SK-N-SH (cell line): ENCODE measurements around the gene F8. TPM values are rescaled to one million over a fixed set of nuclear protein-coding genes. Genes with fewer than 3 reads are reported as not detected.
"Not testable (repeated sequence)": the region's sequence is repeated elsewhere in the genome, so short reads cannot be mapped to it uniquely, and the experiment has no call there.

ENCODE experiments used
- CTCF ChIA-PET: fragments of 300-600, 350-600 bp; formaldehyde crosslinking; extraction: SDS; loops from one replicate; lab custom pipeline; 2021; lab: Yijun Ruan, JAX
- POLR2A ChIA-PET: fragments of 350-600 bp; sonication (Branson Sonifier 250); formaldehyde crosslinking; extraction: SDS; loops from one replicate; lab custom pipeline; 2020; ENCODE audit warnings: antibody characterized with exemption, inconsistent platforms; lab: Yijun Ruan, JAX
- DNase-seq: peaks from one replicate; pipeline ENCODE4 v3.0.0; 2012
- H2AFZ ChIP-seq: fragments of 200-600 bp; sonication (generic); 2 replicates; pipeline ENCODE4 v1.8.1; 2016; ENCODE audit warnings: antibody characterized with exemption, mild to moderate bottlenecking, low read depth
- H3F3A ChIP-seq: fragments of 200-600 bp; sonication (generic); replicated peaks from 2 replicates; pipeline ENCODE3; 2016; ENCODE audit warnings: antibody characterized with exemption, mild to moderate bottlenecking; ENCODE audit not compliant: insufficient read depth
- H3K27ac ChIP-seq, 2 experiments: fragments of 200-500 bp in 1 of 2; fragments of 200-600 bp in 1 of 2; sonication (Bioruptor generic) in 1 of 2; sonication (generic), shearing (Covaris generic) in 1 of 2; 2 replicates each; pipeline versions ENCODE4 v1.5.1 to v1.6.1; 2014 to 2016; ENCODE audit warnings: low read depth in 2 of 2, inconsistent platforms in 1 of 2, low read length in 1 of 2, mild to moderate bottlenecking in 1 of 2, mixed read lengths in 1 of 2
- H3K27me3 ChIP-seq: fragments of 200-600 bp; sonication (generic), shearing (Covaris generic); 2 replicates; pipeline ENCODE4 v1.6.1; 2016; ENCODE audit warnings: mixed run types; ENCODE audit not compliant: insufficient read depth
- H3K36me3 ChIP-seq, 2 experiments: fragments of 200-500 bp in 1 of 2; fragments of 200-600 bp in 1 of 2; sonication (Bioruptor generic) in 1 of 2; sonication (generic) in 1 of 2; replicated peaks in 1 of 2; 2 replicates each; pipeline versions ENCODE3 to v1.5.1; 2014 to 2016; ENCODE audit warnings: low read length in 1 of 2, mild to moderate bottlenecking in 1 of 2; ENCODE audit not compliant: insufficient read depth in 2 of 2, control insufficient read depth in 1 of 2
- H3K4me1 ChIP-seq, 2 experiments: fragments of 200-500 bp in 1 of 2; fragments of 200-600 bp in 1 of 2; sonication (Bioruptor generic) in 1 of 2; sonication (generic), shearing (Covaris generic) in 1 of 2; 2 replicates each; pipeline versions ENCODE4 v1.5.1 to v1.6.1; 2014 to 2016; ENCODE audit warnings: low read depth in 1 of 2, low read length in 1 of 2, mixed run types in 1 of 2; ENCODE audit not compliant: insufficient read depth in 2 of 2, control insufficient read depth in 1 of 2
- H3K4me2 ChIP-seq: fragments of 200-600 bp; sonication (generic), shearing (Covaris generic); 2 replicates; pipeline ENCODE4 v1.6.1; 2017; ENCODE audit warnings: mixed run types
- H3K4me3 ChIP-seq, 2 experiments: fragments of 200-500 bp in 1 of 2; fragments of 200-600 bp in 1 of 2; sonication (Bioruptor generic) in 1 of 2; sonication (generic), shearing (Covaris generic) in 1 of 2; 2 replicates each; pipeline versions ENCODE4 v1.5.1 to v1.8.1; 2014 to 2016; ENCODE audit warnings: low read depth in 2 of 2, inconsistent platforms in 1 of 2, low read length in 1 of 2, mild to moderate bottlenecking in 1 of 2, mixed read lengths in 1 of 2, moderate library complexity in 1 of 2
- H3K79me2 ChIP-seq: fragments of 200-600 bp; sonication (generic); 2 replicates; pipeline ENCODE4 v1.8.1; 2017; ENCODE audit warnings: mild to moderate bottlenecking; ENCODE audit not compliant: insufficient read depth
- H3K9ac ChIP-seq: fragments of 200-600 bp; sonication (generic); 2 replicates; pipeline ENCODE4 v1.6.1; 2017; ENCODE audit warnings: mixed run types
- H3K9me2 ChIP-seq: fragments of 200-600 bp; sonication (generic); 2 replicates; pipeline ENCODE4 v1.6.1; 2017; ENCODE audit warnings: mixed run types
- H3K9me3 ChIP-seq: fragments of 200-600 bp; sonication (generic); 2 replicates; pipeline ENCODE4 v1.6.1; 2017; ENCODE audit warnings: mixed run types, mild to moderate bottlenecking, moderate library complexity
- H4K20me1 ChIP-seq: fragments of 200-600 bp; sonication (generic); 2 replicates; pipeline ENCODE4 v1.6.1; 2017; ENCODE audit warnings: mild to moderate bottlenecking, mixed run types; ENCODE audit not compliant: insufficient read depth
- CHD2 ChIP-seq: fragments of 150-350 bp; IDR thresholded peaks from 2 replicates; pipeline ENCODE4 v1.6.1; 2018; ENCODE audit warnings: low read length; ENCODE audit not compliant: partially characterized antibody
- ELF1 ChIP-seq: IDR thresholded peaks from 2 replicates; pipeline ENCODE4 v1.4.0; 2012
- FOXJ3 ChIP-seq: sonication (generic); formaldehyde crosslinking; IDR thresholded peaks from 2 replicates; pipeline ENCODE4 v1.5.1; 2020; ENCODE audit warnings: mild to moderate bottlenecking, missing genetic modification reagents
- JUND ChIP-seq: IDR thresholded peaks from 2 replicates; pipeline ENCODE4 v1.4.0; 2012
- RAD21 ChIP-seq: IDR thresholded peaks from 2 replicates; pipeline ENCODE4 v1.6.1; 2012; ENCODE audit warnings: mild to moderate bottlenecking, low read length
- RCOR1 ChIP-seq: fragments of 150-350 bp; IDR thresholded peaks from 2 replicates; pipeline ENCODE4 v1.6.1; 2017; ENCODE audit warnings: antibody characterized with exemption, low read length
- SMC3 ChIP-seq: IDR thresholded peaks from 2 replicates; pipeline ENCODE4 v1.6.1; 2012; ENCODE audit warnings: low read depth, low read length, improper control_type of control experiment
- TCF12 ChIP-seq: IDR thresholded peaks from 2 replicates; pipeline ENCODE4 v1.4.0; 2012
- whole genome bisulfite sequencing: methylation state at CpG from one replicate; pipeline ENCODE4 v1.1.6; 2017; ENCODE audit warnings: low lambda C conversion rate; 5-methylcytosine and 5-hydroxymethylcytosine counted together
- polyA plus RNA-seq, 3 experiments: library from polyadenylated mRNA; depleted of rRNA; stranded (reverse); fragments of >200 nt; gene quantifications; 2 replicates each; pipeline ENCODE4 v1.2.3, GENCODE V29; 2012
- TF ChIP-seq, protein P1 (sequence below): IDR thresholded peaks from 2 replicates; pipeline ENCODE4 v1.4.0; 2012; ENCODE audit warnings: low read depth
- TF ChIP-seq, protein P2 (sequence below): IDR thresholded peaks from 2 replicates; pipeline ENCODE4 v1.4.0; 2012; ENCODE audit warnings: low read depth, borderline replicate concordance
- TF ChIP-seq, protein P3 (sequence below): fragments of 150-350 bp; IDR thresholded peaks from 2 replicates; pipeline ENCODE4 v1.6.1; 2017; ENCODE audit warnings: antibody characterized with exemption, low read length, low read depth, borderline replicate concordance
- TF ChIP-seq, protein P4 (sequence below): IDR thresholded peaks from 2 replicates; pipeline ENCODE4; 2012
- TF ChIP-seq, protein P5 (sequence below): fragments of 200-600 bp; sonication (generic); IDR thresholded peaks from 2 replicates; pipeline ENCODE4 v1.6.1; 2017; ENCODE audit warnings: antibody characterized with exemption, mild to moderate bottlenecking, moderate library complexity
- TF ChIP-seq, protein P6 (sequence below): IDR thresholded peaks from 2 replicates; pipeline ENCODE4 v1.4.0; 2012; ENCODE audit warnings: low read depth, borderline replicate concordance

The F8 gene
- polyA plus RNA-seq, 1 of the 3 experiments (the other 2 are of a cell fraction): 2.5 TPM

DNA sequence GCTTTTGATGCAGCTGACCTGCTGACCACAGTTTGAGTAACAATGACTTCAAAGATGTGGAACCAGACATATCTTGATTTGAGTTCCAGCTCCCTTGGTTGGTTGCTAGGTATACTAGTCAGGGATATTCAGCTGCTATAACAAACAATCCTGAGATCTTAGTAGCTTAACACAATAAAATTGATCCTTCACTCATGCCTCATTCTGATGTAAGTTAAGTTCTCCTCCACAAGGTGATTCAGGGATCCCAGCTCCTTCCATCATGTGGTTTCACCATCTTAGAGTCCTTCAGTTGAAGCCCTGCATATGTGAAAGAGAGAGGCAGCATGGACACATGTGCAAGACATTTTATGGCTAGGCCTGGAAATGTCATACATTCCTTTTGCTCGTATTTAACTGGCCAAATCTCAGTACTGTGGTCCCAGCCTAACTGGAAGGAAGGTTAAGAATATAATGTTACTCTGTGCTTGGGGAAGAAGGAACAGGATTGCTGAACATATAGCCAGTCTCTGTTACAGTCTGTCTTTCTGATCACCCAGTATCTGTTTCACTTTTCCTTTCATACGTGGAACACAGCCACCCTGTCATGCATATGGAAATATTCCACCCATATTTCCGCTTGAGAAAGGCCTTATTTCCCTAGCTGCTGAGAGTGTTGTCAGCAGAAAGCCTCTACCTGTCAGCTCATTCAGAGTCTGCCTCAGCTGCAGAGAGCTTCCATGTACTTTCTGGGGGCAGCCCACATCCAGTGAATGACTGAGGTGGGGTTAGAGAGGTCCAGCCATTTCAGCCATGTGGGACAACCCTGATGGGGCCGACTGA lies 195.1 kb downstream of the F8 start (continued):
- TF ChIP-seq, protein P1, sequence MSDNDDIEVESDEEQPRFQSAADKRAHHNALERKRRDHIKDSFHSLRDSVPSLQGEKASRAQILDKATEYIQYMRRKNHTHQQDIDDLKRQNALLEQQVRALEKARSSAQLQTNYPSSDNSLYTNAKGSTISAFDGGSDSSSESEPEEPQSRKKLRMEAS: no peak

DNA sequence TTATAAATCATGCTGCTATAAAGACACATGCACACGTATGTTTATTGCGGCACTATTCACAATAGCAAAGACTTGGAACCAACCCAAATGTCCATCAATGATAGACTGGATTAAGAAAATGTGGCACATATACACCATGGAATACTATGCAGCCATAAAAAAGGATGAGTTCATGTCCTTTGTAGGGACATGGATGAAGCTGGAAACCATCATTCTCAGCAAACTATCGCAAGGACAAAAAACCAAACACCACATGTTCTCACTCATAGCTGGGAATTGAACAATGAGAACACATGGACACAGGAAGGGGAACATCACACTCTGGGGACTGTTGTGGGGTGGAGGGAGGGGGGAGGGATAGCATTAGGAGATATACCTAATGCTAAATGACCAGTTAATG lies 196.9 kb downstream of the F8 start:
- H3K9ac ChIP-seq, DNase-seq, H3K4me3 ChIP-seq, H3K79me2 ChIP-seq, H3K4me1 ChIP-seq, H3K4me2 ChIP-seq, H3F3A ChIP-seq, H3K27me3 ChIP-seq, H3K36me3 ChIP-seq, H2AFZ ChIP-seq, H4K20me1 ChIP-seq, H3K27ac ChIP-seq, H3K9me2 ChIP-seq, H3K9me3 ChIP-seq, POLR2A ChIA-PET, CTCF ChIA-PET: not testable (repeated sequence)
- 19% methylated on average over 3 of the region's 3 CpGs for WGBS

DNA sequence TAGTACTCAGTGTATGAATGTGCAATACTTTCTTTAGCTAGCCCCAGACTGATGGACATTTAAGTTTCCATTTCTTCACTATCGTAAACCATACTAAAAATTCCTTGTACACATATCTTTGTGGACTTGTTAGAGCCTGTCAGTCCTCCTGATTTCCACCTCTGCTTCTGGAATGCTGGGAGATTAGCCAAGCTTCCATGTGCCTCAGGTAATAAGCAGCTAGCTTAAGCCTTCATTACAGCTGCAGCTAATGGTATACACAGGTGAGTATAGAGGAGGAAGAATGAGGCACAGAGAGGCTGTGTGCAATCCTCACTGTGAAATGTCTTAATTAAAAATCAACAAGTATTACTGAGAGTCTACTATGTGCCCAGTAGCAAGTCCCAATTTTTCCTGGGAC lies 197.9 kb downstream of the F8 start:
- Histone ChIP-seq H2AFZ (no peak overlapping the region), H3K27me3 (no peaks in the 10 kb centered on the region; the same call in 1 of the 2 replicates), H3F3A (no peaks in the 10 kb centered on the region), H3K9me3 (no peaks in the 10 kb centered on the region), H3K4me3 (no peak overlapping the region), H3K9me2 (no peaks in the 10 kb centered on the region), H3K9ac (no peak overlapping the region), H3K4me1 (no peaks in the 10 kb centered on the region), H3K36me3 (no peaks in the 10 kb centered on the region), H4K20me1 (no peaks in the 10 kb centered on the region), H3K79me2 (no peaks in the 10 kb centered on the region), H3K4me2 (no peak overlapping the region), H3K27ac (no peak overlapping the region)
- ChIA-PET CTCF (no interaction called here), POLR2A (no interaction called here)
- 6% methylated on average over 1 of the region's 1 CpG for WGBS
- DNase-seq: no peak
- TF ChIP-seq CHD2 (no peak), JUND (no peak), RAD21 (no peak), RCOR1 (no peak), FOXJ3 (no peak), ELF1 (no peak), TCF12 (no peak), SMC3 (no peak)
- TF ChIP-seq, protein P2, sequence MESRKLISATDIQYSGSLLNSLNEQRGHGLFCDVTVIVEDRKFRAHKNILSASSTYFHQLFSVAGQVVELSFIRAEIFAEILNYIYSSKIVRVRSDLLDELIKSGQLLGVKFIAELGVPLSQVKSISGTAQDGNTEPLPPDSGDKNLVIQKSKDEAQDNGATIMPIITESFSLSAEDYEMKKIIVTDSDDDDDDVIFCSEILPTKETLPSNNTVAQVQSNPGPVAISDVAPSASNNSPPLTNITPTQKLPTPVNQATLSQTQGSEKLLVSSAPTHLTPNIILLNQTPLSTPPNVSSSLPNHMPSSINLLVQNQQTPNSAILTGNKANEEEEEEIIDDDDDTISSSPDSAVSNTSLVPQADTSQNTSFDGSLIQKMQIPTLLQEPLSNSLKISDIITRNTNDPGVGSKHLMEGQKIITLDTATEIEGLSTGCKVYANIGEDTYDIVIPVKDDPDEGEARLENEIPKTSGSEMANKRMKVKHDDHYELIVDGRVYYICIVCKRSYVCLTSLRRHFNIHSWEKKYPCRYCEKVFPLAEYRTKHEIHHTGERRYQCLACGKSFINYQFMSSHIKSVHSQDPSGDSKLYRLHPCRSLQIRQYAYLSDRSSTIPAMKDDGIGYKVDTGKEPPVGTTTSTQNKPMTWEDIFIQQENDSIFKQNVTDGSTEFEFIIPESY: no peak
- TF ChIP-seq, protein P3, sequence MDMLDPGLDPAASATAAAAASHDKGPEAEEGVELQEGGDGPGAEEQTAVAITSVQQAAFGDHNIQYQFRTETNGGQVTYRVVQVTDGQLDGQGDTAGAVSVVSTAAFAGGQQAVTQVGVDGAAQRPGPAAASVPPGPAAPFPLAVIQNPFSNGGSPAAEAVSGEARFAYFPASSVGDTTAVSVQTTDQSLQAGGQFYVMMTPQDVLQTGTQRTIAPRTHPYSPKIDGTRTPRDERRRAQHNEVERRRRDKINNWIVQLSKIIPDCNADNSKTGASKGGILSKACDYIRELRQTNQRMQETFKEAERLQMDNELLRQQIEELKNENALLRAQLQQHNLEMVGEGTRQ: no peak
- TF ChIP-seq, protein P4, sequence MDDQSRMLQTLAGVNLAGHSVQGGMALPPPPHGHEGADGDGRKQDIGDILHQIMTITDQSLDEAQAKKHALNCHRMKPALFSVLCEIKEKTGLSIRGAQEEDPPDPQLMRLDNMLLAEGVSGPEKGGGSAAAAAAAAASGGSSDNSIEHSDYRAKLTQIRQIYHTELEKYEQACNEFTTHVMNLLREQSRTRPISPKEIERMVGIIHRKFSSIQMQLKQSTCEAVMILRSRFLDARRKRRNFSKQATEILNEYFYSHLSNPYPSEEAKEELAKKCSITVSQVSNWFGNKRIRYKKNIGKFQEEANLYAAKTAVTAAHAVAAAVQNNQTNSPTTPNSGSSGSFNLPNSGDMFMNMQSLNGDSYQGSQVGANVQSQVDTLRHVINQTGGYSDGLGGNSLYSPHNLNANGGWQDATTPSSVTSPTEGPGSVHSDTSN: no peak
- TF ChIP-seq, protein P5, sequence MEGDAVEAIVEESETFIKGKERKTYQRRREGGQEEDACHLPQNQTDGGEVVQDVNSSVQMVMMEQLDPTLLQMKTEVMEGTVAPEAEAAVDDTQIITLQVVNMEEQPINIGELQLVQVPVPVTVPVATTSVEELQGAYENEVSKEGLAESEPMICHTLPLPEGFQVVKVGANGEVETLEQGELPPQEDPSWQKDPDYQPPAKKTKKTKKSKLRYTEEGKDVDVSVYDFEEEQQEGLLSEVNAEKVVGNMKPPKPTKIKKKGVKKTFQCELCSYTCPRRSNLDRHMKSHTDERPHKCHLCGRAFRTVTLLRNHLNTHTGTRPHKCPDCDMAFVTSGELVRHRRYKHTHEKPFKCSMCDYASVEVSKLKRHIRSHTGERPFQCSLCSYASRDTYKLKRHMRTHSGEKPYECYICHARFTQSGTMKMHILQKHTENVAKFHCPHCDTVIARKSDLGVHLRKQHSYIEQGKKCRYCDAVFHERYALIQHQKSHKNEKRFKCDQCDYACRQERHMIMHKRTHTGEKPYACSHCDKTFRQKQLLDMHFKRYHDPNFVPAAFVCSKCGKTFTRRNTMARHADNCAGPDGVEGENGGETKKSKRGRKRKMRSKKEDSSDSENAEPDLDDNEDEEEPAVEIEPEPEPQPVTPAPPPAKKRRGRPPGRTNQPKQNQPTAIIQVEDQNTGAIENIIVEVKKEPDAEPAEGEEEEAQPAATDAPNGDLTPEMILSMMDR: no peak
- TF ChIP-seq, protein P6, sequence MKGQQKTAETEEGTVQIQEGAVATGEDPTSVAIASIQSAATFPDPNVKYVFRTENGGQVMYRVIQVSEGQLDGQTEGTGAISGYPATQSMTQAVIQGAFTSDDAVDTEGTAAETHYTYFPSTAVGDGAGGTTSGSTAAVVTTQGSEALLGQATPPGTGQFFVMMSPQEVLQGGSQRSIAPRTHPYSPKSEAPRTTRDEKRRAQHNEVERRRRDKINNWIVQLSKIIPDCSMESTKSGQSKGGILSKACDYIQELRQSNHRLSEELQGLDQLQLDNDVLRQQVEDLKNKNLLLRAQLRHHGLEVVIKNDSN: no peak
- TF ChIP-seq, protein P1: no peak
